GM12875 (cell line): ENCODE measurements around the gene KLHL4.
"Not testable (repeated sequence)": the region's sequence is repeated elsewhere in the genome, so short reads cannot be mapped to it uniquely, and the experiment has no call there.

Experiments used
- H3K4me3 ChIP-seq: one replicate; pipeline ENCODE4 v1.5.1; 2011; ENCODE audit warnings: low read depth, low read length, control low read depth
- CTCF ChIP-seq: IDR thresholded peaks from 2 replicates; pipeline ENCODE4 v1.5.1; 2011; ENCODE audit warnings: low read depth, mild to moderate bottlenecking, control low read depth, inconsistent platforms, low read length, moderate library complexity, borderline replicate concordance; ENCODE audit not compliant: insufficient read depth

The KLHL4 gene

GRCh38 chrX:87636533-87636932, 118.9 kb downstream of the KLHL4 start:
- H3K4me3 ChIP-seq, result no peak overlapping the region

DNA sequence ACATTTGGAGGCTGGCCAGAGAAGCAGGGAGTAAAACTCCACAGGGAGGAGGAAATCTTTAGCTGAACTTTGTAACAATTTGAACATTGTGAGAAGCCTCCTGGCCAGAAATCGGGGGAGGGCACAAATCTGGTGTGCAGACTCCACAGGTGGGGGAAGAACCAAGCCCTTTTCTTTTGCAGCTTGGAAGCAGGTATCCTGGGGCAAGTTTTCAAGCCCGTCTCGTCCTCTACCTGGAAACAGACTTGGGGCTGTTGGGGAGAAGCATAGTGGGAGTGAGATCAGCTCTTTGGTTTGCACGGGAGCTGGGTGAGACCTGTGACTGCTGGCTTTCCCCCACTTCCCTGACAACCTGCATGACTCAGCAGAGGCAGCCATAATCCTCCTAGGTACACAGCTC, 123.8 kb downstream of the KLHL4 start:
- H3K4me3 ChIP-seq, result not testable (repeated sequence)

More at GRCh38 chrX:87636533-87636932, 118.9 kb downstream of the KLHL4 start:
- TF ChIP-seq CTCF, result no peak

GRCh38 chrX:87661761-87662160, 144.2 kb downstream of the KLHL4 start:
- H3K4me3 ChIP-seq, result no peak overlapping the region
- TF ChIP-seq CTCF, result no peak

GRCh38 chrX:87663421-87663820, 145.8 kb downstream of the KLHL4 start:
- H3K4me3 ChIP-seq, result no peak overlapping the region
- TF ChIP-seq CTCF, result no peak

DNA sequence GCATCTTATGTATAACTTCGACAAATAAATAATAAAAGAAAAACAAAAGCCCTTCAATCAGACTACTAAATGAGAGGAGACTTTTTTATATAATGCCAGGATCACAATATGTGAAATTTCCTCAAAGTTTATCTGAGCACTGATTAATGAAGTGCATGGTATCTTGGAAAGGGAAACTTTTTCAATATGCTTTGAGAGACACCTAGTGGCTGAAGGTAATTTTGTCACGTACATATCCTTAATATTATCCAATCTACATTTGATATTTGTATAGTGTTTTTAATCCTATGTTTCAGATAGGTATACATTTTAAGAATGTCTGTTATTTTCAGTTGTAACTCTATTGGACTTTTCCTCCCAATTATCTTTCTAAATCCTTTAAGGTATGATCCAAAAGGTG, 146.8 kb downstream of the KLHL4 start:
- no peak overlapping the region for H3K4me3 ChIP-seq
- peak; percentile 15; the same call in 1 of the 2 replicates for TF ChIP-seq CTCF

DNA sequence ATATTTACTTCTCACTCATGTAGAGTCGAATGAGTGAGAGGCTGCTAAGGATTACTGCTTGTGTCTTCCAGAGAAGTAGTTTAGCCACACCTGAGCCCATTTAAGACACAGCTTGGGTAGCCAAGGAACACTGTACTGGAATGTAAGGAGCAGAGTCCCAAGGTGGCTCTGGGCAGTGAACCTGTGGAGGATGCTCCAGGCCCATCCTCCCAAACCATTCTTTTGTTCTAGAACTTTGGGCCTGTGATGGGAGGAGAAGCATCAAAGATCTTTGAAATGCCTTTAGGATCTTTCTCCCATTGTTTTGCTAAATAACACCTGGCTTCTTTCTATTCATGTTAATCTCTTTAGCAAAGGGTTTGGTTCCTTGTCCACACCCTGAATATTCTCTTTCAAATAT, 162.2 kb downstream of the KLHL4 start:
- no peak for TF ChIP-seq CTCF
- H3K4me3 ChIP-seq, result no peak overlapping the region

DNA sequence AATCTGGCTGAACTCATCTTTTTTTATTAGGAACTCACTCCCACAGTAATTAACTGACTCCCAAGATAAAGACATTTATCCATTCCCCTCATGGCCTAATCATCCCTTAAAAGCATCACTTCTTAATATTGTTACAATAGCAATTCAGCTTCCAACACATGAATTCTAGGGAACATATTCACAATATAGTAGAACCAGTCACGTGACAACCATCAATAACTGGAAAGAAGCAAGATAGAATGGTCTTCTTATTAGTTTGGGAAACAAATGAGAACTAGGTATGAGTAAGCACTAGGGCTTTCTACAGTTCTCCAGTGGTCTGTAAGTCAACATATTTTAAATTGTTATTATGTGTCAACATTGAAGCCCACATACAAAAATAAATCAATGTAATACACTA, 170.1 kb downstream of the KLHL4 start:
- no peak overlapping the region for H3K4me3 ChIP-seq
- no peak for TF ChIP-seq CTCF

DNA sequence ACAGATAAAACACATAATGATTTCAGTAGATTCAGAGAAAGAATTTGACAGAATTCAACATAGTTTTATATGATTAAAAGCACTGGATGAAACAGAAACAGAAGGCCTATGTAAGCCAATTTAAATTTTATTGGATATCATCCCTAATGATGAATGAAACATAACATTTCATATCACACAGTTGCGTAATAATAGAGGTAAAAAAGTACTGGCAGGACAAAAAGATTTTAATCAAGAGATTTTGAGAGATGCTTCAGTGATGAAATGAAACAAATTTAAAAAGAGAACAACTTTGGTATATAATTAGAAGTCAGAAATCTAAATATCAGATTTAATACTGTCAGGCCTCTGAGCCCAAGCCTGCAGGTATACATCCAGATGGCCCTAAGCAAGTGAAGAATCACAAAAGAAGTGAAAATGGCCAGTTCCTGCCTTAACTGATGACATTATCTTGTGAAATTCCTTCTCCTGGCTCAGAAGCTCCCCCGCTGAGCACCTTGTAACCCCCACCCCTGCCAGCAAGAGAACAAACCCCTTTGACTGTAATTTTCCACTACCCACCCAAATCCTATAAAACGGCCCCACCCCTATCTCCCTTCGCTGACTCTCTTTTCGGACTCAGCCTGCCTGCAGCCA, 170.6 kb downstream of the KLHL4 start:
- H3K4me3 ChIP-seq, result not testable (repeated sequence)

DNA sequence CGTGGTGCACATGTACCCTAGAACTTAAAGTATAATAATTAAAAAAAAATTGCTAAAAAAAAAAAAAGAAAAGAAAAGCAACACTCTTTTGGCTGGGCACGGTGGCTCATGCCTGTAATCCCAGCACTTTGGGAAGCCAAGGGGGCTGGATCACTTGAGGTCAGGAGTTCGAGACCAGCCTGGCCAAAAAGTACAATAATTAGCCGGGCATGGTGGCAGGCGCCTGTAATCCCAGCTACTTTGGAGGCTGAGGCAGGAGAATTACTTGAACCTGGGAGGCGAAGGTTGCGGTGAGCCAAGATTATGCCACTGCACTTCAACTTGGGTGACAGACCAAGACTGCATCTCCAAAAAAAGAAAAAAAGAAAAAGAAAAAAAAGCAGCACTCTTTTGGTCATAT, 171.6 kb downstream of the KLHL4 start:
- H3K4me3 ChIP-seq, result not testable (repeated sequence)
